NCI-H2171 treated with DMSO at 0.1 percent for 48 hours (cell line): Measurements from ENCODE around the gene LMO4.

Experiments used
- DNase-seq: peaks from one replicate; lab custom pipeline; 2025; lab: John Stamatoyannopoulos, UW

Gene LMO4

DNA sequence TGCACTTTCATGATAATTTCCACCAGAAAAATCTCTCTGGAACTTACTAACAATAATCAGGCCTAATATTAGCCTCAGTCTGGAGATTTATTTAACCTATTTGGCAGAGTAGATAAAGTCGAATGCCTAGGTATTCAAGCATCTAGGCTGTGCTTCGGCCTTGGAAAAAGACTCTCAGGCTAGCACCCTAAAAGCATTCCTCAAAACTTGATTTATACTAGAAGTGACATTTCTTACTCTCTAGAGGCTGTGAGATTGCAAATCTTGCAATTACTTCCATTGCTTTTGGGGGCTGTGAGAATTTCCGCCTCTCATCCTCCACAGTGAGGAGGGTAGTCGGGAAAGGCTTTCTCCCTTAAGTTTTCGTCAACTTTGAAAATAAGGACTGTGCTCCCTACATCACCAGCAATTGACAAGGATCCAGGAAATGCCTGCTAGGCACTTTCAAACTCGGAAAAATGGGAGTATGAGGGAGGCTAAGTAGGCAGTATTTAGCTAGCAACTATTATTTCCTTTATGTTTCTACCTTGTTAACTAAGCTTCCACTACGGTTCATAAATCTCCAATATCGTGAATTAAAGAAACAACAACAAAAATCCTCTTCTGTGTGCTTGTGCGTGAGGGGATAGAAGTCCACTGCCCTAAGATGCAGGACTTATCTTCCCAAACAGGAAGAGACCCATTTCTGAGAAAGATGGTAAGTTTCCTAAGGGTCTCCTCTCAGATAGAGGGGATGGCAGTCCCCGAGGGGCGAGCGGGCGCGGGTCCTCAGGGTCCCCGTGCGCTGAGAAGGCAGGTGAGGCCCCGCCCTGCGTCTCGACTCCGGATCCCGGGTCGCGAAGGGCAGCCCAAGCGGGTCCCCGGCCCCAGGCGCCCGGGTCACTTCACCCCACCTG lies 1.1 kb upstream of the LMO4 start:
- no peak for DNase-seq

DNA sequence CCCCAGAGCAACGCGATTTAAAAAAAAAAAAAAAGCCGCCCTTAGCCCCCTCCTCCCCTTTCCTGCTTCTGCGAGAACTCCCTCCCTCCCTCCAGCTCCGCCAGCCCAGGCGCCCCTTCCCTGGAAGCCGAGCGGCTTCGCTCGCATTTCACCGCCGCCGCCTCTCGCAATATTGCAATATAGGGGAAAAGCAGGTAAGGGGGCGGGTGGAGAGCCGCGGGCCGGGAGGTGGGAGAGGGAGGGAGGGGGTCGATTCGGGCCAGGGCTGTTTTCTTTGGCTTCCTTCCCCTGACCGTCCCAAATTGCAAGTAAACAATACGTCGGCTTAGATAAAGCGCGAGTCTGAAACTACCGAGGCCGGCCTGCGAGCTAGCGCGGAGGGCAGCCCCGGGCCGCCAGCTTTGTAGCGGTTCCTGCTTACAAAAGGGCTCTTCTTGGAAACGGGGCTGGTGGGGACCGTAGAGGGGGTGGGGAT lies 408 bp downstream of the LMO4 start:
- DNase-seq = peak; percentile 40

DNA sequence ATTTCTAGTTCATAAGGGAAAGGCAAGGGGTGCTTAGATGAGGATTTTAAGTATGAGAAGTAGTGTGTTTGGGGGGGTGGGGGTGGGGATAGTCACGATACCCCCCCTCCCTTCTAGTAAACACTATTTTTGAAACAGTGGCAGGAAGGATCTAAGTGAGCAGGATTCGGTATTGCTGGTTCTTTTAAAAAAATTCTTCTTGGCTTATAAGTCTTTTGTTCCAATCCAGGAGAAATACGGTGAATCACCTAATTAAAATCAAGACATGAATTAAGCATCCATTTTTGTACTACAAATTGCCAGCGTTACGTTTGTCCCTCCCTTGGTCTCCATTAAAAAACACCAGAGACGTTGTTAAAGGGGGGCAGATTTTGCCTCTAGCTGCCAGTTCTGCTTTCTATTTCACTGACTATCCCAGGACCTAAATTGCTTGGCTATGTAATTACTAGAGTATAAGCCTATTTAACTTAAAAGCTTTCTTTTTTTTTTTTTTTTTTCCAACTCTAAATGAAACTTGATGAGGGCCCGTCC lies 911 bp downstream of the LMO4 start:
- DNase-seq = peak; percentile 15

DNA sequence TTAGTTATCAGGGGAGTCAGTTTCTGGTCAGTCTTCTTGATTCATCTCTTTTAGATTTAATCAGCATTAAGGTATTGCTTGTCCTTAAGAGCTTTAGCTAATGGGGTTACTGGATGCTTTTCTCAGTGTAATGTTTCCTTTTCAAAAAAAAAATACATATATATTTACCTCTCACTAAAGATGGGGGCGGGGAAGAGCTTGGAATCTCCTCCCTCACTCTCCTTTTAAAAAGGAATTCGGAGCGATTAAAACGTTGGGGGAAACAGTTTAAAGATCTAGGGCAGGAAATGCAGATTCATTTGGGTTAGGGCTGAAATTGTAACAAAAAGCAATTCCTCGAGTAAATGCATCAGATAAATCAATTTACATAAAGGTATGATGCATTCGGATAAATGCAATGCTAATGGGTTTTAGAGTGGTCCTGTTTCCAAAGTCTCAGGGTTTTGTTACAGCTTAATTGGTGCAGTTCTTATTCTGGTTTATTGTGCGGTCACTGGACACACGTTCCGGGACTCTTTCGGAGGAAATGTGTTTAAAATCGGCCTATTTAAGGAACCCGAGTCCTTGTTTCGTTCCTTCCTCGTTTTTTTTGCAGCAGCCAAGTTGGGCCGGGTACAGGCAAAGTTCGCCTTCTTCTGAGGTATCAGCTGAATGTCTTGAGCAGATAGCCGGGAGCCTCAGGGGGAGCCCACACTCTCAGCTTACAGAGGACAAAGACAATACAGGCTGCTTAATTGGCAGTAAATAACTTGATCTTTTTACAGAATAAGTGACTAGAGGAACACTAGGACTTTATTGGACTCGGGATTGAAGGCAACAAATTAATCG lies 1.6 kb downstream of the LMO4 start:
- peak; percentile 10 for DNase-seq

DNA sequence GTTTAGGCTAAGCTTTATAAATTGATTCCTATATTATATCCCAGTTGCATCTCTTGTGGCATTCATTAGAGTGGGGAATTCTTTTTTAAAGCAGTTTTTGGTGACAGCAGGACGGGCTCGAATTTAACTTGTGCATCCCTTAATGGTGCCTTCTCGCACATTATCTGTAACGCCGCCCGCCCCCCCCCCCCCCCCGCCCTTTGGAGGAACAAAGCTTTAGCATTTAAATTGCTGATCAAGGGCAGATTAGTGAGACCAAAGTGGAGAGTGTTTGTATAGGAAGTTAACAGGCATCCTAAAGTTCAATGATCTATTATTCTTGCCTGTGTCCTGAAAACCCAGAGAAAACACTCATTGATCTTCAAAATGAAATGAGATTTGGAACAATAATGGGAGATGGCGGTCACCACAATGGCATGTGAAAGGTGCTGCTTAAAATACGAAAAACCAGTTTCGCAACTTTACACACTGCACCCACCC lies 2.2 kb downstream of the LMO4 start:
- DNase-seq = no peak

DNA sequence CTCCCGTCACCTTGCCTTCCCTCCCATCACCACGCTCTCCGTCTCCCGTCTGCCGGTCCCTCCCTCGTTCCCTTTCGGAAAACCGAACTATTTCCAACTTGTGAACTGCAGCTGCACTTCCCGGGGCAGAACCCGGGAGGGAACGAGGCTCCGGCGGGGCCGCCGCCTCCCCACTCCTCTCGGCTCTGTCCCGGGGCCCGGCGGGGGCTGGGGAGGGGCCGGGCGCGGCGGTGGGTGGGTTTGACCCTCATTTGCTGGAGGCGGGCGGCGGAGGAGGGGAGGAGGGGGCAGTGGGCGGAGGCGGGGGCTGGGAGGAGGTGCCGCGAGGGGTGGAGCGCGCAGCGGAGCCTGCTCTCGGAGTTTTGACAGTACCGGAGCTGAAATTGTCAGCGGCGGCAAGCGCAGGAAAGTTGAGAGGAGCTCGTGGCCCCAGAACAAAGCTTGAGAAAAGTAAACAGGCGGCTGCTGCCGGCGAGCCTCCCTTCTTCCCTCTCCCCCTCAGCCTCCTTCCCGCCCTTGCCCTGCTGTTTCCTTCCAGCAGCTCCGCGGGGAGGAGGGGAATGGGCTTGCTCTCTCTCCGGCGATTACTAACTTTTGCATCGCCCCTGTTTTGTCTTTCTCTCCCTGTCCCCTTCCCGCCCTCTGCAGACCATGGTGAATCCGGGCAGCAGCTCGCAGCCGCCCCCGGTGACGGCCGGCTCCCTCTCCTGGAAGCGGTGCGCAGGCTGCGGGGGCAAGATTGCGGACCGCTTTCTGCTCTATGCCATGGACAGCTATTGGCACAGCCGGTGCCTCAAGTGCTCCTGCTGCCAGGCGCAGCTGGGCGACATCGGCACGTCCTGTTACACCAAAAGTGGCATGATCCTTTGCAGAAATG lies 2.9 kb downstream of the LMO4 start:
- peak; percentile 37 for DNase-seq

DNA sequence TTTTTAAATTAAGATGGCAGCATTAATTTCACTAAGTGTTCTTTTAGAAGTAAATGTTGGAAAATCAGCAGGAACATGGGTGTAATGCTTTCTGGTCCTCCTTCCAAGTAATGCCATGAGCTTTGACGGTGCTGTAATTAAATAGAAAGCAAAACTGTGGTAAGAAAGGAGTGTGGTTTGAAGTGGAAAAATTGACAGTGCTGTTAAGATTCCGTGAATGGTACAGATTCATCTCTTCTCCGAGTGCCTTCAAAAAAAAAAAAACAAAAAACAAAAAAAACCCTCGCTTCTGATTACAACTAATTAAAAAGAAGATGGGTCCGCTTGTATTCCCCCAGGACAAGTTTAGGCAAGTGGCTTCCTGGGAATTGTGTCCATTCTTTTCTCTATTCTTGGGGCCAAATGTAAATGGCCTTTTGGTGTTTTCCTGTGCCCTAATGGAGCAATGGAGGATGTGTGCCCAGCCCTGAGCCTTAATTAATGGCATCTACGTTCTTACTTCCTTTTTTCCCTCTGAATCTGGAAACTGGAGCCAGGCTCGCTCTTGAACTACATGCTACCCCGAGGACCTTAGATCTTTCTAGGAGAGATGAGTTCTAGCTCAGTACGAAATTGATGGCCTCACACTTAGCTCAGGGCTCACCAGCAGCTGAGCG lies 5.1 kb downstream of the LMO4 start:
- DNase-seq = no peak

DNA sequence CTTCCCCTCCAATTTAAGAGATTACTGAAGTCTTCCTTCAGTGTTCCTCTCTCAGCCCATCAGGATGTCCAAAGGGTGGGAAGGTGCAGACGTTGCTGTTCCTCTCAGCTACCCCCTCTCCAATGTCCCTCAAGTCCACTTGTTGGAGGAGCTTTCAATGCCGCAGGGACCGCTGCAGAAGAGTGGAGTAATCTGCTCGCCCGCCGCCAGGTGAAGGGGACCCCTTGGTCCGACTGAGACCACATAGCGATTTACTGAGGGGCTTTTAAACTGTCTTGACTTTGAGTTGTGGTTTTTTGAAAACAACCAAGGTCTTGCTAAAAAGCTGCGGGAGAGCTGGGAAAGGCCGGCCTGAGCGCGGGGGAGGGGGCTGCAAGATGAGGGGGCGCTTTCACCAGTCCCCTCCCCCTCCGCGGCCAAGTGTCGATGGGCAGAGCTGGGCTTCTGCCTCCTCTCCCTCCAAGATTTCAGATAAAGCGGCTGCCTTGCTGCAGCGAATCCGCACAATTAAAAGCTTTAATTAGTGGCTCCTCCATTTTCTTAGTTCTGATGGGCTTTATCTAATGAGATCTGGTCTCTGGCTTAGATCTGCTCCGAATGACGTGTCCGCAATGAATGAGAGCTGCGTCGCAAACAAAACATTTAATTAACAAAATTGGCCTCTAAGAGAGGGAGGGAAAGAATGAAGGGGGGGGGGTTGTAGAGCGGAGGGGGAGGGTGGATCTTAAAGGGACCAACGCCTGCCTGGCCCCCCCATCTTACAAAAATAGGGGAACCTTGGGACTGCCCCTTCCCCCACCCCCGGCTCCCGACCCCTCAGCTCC lies 5.9 kb downstream of the LMO4 start:
- DNase-seq = no peak

DNA sequence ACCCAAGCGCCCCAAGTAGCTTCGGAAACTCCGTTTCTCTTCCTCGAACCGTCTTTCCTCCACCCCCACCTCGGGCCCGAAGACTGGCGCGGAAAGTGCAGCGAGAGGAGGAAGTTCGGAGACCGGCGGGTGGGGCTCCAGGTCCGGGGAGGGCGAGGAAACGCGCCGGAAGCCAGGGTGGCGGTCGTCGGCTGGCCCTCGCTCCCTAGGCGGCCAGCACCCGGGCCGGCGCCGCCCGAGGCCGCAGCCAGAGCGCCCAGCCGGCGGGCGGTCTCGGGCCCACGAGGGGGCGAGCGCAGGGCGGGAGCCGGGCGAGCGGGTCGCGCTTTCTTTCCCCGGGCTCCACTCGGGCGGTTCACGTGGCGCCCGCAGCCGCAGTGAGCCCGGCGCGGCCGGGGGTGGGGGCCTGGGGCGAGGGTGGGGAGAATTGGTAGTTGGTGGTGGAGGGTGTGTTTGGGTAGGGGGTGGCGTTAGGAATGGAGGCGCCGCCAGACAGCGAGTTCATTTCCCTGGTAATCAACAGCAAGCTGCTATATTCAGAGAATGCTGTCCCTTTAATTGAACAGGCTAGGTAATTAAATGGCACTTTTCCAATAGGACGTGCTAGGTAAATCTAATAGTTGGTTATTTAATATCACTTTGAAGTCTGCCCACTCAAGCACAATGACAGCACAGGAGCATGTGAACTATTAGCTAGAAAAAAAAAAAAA lies 6.7 kb downstream of the LMO4 start:
- DNase-seq = peak; percentile 48

DNA sequence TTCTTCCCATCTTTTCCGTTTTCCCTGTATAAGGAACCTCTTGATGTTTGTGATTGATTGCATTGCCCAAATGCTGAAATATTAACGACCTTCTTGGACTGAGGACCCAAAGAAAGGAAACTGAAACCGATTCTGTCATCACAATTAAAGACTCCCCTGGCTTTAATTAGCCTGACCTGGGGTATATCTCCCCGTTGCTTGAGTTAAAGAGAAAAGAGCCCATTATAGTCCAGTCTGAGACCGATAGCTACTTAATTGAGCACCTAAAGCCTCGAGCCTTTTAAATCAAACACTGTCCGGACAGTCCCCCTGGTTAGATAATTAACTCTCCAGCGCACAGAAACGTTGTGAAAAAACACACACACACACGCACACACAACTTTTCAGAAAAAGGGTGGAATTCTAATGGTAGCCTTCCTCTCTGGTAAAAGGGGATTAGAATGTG lies 8.0 kb downstream of the LMO4 start:
- DNase-seq = no peak

DNA sequence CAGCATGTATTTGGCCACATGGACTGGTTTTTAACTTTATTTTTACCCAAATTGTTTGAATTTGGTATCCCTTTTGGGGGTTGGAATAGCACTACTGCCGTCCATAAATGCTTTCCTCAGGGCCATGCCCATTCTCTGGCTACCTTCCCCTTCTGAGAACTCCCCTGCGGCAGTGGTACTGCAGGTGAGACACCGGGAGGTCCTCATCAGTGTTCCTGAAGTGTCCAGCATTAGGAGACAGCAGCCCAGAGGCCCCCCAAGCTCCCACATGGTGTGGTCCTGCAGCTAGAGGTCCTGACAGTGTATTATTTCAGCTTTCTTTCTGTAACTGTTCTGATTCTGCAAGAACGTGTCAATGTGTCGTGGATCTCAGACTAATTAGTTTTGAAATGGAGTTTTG lies 8.9 kb downstream of the LMO4 start:
- DNase-seq = no peak

DNA sequence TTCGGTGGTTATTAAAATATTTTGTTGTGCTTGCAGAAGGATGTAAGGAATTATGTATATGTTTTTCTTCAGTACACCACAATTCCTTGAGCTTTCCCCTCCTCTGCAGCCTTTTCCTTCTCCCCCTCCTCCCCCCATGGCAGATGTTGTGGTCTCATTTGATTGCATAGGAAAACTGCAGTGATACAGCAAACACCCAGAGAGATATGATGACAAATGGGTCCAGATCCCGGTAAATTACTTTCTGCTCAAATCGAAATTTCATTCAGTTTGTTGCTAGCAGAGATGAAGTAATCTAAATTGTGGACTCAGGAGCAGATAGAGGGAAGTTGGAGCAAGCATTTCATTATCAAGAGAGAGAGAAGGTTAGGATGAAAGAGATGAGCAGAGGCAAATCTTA lies 9.9 kb downstream of the LMO4 start:
- DNase-seq = no peak

DNA sequence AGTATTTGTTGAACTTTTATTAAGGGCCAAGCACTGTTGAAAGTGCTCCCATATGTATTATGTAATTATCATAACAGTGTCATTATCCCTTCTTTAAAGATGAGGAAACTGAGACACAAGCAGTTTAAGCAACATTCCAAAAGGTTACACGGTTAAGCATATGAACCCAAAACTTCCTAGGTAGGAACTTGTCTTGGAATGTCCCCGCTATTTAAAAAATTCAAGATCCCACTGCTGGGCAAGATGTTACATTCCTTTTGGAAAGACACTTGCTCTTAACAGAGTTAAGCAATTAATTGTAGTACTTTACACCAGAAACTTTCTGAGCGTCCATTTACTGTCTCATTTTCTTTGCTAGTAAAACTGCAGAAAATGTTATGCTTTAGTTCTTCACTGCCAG lies 15.6 kb downstream of the LMO4 start:
- no peak for DNase-seq

DNA sequence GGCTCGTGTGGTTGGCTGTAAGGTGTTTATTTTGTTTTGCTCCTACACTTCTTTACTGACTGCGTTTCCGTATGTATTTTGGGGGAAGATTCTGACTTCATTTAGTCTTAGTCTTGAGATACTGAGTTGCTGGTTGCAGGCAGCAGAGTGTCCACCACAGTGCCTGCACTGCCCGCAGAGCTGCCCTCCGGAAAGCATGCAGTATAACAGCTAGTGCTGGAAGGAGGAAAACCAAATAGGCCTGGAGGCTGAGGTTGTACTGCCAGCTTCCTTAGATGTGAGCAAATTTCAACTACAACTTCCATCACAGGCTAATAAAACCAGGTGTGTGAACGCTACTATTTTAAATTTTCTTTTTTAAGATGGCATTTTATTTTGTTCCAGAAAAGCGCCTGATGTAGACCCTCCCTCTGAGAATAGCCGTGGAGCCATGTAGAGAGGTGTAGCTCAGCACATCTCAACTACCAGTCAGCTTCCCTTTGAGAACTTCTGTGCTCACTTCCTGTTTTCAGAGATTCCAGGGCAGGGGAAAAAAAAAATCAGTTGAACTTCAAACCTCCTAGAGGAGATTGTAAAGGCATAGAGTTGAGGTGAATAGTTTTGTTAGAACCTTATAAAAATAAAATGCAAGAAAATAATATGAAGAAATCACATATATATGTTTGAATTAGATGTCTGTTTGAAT lies 17.6 kb downstream of the LMO4 start:
- no peak for DNase-seq

DNA sequence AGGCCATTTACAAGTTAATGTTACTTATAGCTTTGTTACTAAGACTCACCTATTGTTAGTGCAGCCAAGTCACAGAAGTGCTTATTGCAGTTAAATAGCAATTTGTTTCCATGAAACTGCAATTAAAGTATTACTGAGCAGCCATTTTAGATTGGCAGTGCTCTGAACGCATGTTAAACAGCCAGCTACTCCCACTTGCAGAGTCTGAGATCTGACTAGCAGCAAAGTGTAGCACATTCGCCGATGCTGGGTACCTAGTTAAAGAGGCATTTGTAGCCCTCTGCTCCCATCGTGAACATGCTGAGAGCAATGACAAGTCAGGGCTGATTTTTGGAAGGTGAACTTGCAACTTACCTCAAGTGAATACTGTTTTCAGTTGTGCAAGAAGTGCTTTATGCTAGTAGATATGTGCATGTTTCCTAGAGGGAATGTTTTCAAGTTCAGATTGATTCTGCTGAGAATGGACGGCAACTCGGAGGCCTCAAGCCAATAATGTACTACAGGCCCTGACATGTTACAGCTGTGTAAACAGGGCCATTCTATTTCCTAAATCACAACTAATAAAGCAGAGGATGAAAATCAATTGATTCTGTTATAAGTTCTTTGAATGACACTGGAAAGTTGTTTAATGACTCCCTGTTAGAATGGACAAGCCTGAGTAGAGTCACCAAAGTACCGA lies 19.8 kb downstream of the LMO4 start:
- no peak for DNase-seq

DNA sequence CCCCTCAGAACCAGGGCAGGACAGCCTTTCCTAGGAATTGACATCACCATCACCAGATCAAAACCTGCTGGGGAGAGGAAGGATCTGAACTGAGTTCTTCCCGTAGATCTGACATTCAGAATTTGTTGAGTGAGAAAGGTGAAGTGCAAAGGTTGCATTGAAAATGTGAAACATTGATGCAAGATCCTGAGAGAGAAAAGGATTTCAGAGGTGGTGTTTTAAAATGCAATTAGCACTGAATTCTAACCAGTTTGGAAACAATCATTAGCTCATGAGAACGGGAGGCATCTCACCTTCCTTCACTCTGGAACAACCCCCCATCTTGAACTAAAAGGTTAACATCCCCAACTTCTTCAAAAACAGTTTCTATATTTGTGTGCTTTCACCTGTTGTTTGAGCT lies 20.4 kb downstream of the LMO4 start:
- DNase-seq = no peak

DNA sequence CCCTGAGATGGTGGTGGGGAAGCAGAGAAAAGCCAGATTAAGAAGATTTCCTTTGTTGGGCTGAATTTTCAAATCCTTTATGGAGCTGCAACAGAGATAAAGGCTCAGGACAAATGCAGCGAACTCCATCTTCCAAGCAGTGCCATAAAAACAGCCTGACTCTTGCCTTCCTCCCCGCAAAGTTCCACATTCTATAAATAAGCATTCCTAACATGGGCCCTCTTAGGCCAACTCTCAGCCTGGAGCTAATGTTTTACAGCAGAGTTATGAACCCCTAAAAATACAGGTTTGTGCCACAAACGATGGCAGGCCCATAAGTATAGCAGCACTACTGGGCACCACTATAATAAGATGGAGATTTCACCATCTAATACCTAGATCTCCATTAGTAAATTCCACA lies 27.2 kb downstream of the LMO4 start:
- DNase-seq = no peak

DNA sequence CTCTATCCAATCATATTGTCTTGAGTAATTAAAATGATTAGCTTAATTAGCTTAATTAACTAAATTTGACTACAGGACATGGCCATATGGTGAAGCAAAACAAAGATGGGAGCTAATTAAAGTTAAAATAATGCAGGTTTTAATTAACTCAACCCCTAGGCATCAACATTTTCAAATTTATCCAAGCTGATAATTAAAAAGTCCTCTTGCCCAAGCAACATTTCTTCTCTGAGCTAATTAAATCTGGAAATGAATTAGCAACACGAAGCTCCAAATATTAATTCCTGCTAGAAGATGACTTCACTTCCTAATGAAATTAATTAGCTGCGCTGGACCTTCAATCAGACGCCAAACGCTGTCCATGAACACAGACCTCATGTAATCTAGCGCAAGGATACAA lies 27.9 kb downstream of the LMO4 start:
- DNase-seq = no peak
